Neutrophil (primary cell): ENCODE measurements around the gene YBX1.

ENCODE experiments used
- H3K27ac ChIP-seq: fragments of 200-600 bp; sonication (generic); 2 replicates; pipeline ENCODE4 v1.5.1; 2016; ENCODE audit warnings: mild to moderate bottlenecking, moderate library complexity
- H3K27me3 ChIP-seq: fragments of 200-600 bp; sonication (generic); 2 replicates; pipeline ENCODE4 v1.6.0; 2016; ENCODE audit warnings: mild to moderate bottlenecking
- H3K36me3 ChIP-seq: fragments of 200-600 bp; sonication (generic); 2 replicates; pipeline ENCODE4 v1.5.1; 2017
- H3K4me1 ChIP-seq, 2 experiments: fragments of 200-600 bp in 1 of 2; sonication (generic) in 1 of 2; 1 replicate in 1 of 2; 2 replicates in 1 of 2; pipeline versions ENCODE4 v1.5.1 to v1.6.1; 2013 to 2016; ENCODE audit warnings: low read depth in 1 of 2, low read length in 1 of 2, mild to moderate bottlenecking in 1 of 2, moderate library complexity in 1 of 2; ENCODE audit not compliant: control insufficient read depth in 1 of 2, insufficient read depth in 1 of 2
- H3K4me3 ChIP-seq, 2 experiments: fragments of 200-600 bp in 1 of 2; sonication (generic) in 1 of 2; 1 replicate in 1 of 2; 2 replicates in 1 of 2; pipeline ENCODE4 v1.5.1; 2013 to 2016; ENCODE audit warnings: low read depth in 1 of 2, low read length in 1 of 2, mild to moderate bottlenecking in 1 of 2, moderate library complexity in 1 of 2
- H3K9me3 ChIP-seq: fragments of 200-600 bp; sonication (generic); 2 replicates; pipeline ENCODE4 v1.5.1; 2016
- TF ChIP-seq, protein P1 (sequence below): fragments of 200-600 bp; sonication (generic); IDR thresholded peaks from 2 replicates; pipeline ENCODE4 v1.5.1; 2016; ENCODE audit warnings: antibody characterized with exemption

The YBX1 gene

DNA sequence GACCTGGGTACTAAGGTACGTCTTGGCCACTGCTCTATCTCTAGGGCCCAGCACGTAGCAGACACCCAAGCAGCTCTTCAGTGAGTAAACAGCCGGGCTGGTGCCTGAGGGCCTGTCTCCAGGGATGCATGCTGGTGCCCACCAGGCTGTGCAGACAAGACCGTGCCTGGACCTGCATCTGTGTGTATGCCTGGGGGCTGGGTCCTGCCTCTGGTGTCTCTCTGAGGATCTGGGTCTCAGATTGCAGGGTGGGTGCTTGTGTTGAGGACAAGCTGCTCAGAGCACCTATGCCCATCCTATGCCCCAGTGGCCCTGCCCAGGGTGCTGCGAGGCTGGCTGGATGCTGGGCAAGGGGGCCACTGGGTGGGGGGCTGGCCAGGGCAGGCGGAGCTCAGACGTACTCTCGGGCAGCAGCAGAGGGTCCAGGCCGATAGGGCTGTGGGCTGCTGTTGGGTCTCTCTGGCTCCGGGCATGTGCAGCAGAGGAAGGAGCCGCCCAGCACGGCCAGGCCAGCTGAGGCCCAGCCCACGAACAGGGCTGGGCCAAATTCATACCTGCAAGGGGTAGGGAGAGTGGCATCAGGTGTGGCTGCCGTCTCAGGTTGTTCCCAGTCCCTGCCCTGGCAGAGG lies 53.4 kb downstream of the YBX1 start:
- Histone ChIP-seq H3K4me1 (peaks cover 0 to 2% of the 10 kb centered on the region in 2 experiments), H3K27ac (no peak overlapping the region), H3K27me3 (no peaks in the 10 kb centered on the region), H3K36me3 (no peaks in the 10 kb centered on the region), H3K9me3 (no peaks in the 10 kb centered on the region), H3K4me3 (no peak overlapping the region)
- TF ChIP-seq, protein P1, sequence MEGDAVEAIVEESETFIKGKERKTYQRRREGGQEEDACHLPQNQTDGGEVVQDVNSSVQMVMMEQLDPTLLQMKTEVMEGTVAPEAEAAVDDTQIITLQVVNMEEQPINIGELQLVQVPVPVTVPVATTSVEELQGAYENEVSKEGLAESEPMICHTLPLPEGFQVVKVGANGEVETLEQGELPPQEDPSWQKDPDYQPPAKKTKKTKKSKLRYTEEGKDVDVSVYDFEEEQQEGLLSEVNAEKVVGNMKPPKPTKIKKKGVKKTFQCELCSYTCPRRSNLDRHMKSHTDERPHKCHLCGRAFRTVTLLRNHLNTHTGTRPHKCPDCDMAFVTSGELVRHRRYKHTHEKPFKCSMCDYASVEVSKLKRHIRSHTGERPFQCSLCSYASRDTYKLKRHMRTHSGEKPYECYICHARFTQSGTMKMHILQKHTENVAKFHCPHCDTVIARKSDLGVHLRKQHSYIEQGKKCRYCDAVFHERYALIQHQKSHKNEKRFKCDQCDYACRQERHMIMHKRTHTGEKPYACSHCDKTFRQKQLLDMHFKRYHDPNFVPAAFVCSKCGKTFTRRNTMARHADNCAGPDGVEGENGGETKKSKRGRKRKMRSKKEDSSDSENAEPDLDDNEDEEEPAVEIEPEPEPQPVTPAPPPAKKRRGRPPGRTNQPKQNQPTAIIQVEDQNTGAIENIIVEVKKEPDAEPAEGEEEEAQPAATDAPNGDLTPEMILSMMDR = no peak

DNA sequence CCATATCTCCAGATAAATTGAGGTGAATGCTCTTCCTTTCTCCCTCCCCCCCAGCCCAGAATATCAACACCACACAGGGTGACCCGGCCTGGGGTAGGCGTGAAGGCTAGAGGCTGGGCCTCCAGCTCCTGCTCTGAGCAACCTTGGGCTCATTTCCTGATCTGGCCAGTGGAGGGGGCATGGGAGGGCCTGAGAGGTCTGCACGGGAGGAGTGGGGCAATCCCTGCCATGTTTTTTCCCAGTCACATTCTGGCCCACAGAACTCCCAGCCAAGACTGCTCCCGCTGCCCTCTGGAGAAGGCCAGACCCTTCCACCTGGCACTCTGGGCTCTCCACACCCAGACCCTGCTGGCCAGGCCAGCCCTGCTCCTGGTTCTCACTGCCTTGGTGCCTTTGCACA lies 53.9 kb downstream of the YBX1 start:
- no peaks in the 10 kb centered on the region for H3K27me3 ChIP-seq
- H3K4me3 ChIP-seq = no peak overlapping the region
- no peaks in the 10 kb centered on the region for H3K36me3 ChIP-seq
- H3K9me3 ChIP-seq = no peaks in the 10 kb centered on the region
- H3K27ac ChIP-seq = no peak overlapping the region
- peaks cover 0 to 2% of the 10 kb centered on the region in 2 experiments for H3K4me1 ChIP-seq
- TF ChIP-seq, protein P1 = no peak

DNA sequence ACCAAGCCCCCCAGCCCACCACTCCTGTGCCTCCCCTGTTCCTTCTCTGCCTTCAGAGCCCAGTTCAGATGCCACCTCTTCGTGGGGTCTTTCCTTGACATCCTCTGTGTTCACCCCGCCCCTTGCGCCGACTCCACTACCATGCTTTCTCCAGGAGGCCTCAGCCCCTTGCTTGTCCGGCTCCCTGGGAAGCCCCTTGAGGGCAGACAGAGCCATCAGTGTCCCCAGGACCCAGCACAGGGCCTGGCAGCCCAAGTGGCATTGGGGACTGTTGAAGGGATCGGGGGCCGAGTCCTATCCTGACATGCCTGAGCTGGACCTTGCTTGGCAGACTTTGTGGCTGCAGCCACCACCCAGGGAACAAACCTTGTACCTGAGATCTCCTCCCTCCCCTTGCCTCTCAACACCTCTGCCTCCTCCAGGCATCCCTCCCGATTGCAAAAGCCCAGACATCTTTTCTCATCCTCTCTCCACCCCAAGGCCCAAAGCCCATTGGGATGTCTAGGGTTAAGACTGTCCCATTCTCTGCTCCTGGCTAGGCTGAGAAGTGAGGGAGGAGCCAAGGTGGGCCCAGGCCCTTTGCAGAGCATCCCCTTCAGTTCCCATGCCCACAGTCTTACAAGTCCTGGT lies 54.5 kb downstream of the YBX1 start:
- H3K4me1 ChIP-seq = peaks cover 0 to 2% of the 10 kb centered on the region in 2 experiments
- no peaks in the 10 kb centered on the region for H3K9me3 ChIP-seq
- no peak overlapping the region for H3K4me3 ChIP-seq
- no peaks in the 10 kb centered on the region for H3K27me3 ChIP-seq
- TF ChIP-seq, protein P1 = no peak
- no peak overlapping the region for H3K27ac ChIP-seq
- H3K36me3 ChIP-seq = no peaks in the 10 kb centered on the region

DNA sequence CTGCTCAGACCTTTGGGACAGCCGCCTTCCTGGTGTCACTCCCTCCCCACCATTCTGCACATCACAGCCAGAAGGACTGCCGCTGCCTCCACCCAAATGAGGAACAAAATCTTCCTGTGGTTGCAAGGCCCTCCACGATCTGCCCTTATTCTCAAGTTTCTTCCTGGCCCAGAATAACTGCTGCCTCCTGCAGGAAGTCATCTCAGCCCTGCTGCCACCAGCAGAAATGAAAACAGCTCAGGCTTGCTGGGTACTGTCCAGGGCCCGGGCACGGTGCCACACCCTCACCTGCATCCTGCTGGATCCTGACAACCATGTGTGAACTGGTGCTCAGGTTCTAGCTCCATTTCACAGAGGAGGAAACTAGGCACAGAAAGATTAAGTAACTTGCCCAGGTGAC lies 55.0 kb downstream of the YBX1 start:
- Histone ChIP-seq H3K27ac (no peak overlapping the region), H3K4me3 (no peak overlapping the region), H3K4me1 (peaks cover 0 to 2% of the 10 kb centered on the region in 2 experiments), H3K36me3 (no peaks in the 10 kb centered on the region), H3K27me3 (no peaks in the 10 kb centered on the region), H3K9me3 (no peaks in the 10 kb centered on the region)
- TF ChIP-seq, protein P1 = no peak

DNA sequence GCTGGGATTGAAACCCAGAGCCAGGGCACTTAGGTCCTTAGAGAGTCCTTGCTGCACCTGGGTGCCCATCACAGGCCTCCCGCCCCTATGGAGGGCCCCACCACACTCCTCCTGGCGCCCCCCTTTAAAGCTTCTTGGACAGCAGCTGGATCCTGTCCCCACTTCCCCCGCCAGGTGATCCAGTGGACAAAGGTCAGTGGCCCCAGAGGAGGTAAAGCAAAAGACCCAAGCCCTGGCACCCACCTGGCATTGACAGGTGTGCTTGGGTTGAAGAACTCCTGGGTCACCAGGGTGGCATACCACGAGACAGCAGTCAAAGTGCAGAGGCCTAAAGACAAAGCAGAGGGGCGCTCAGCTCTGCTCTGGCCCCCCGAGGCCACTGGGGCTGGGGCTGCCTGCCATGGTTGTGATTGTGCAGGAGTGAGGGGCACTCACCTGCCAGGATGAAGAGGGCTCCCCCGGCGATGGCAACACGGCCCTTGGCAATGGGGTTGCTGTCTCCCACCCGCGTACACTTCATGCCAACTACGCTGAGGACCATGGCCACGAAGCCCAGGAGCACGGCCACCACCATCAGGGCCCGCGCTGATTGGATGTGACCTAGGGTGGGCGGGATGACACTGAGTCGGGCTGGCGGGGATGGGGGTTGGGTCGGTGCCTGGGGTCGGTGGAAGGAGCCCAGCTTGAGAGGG lies 55.9 kb downstream of the YBX1 start:
- H3K9me3 ChIP-seq = no peaks in the 10 kb centered on the region
- H3K4me1 ChIP-seq = peaks cover 0 to 2% of the 10 kb centered on the region in 2 experiments
- no peak overlapping the region for H3K4me3 ChIP-seq
- no peak overlapping the region for H3K27ac ChIP-seq
- no peaks in the 10 kb centered on the region for H3K27me3 ChIP-seq
- H3K36me3 ChIP-seq = no peaks in the 10 kb centered on the region
- TF ChIP-seq, protein P1 = no peak
